GM10847 (cell line): ENCODE results near the gene ABCA9.

ENCODE experiments used
- POLR2A ChIP-seq: IDR thresholded peaks from 2 replicates; pipeline ENCODE4 v1.6.1; 2011; ENCODE audit not compliant: insufficient read length; ENCODE audit errors: extremely low read depth

Gene ABCA9

GRCh38 chr17:68939195-68939594, 121.5 kb downstream of the ABCA9 start:
- no peak for TF ChIP-seq POLR2A

- TF ChIP-seq POLR2A = no peak
Measured at GRCh38 chr17:68937890-68938514, 122.7 kb downstream of the ABCA9 start.

GRCh38 chr17:68927516-68927915, 133.2 kb downstream of the ABCA9 start:
- no peak for TF ChIP-seq POLR2A

GRCh38 chr17:68924793-68925720, 135.7 kb downstream of the ABCA9 start:
- TF ChIP-seq POLR2A = no peak
